GM11168 (cell line): ENCODE data around the gene CFAP161.
"Not testable (repeated sequence)": the region's sequence is repeated elsewhere in the genome, so short reads cannot be mapped to it uniquely, and the experiment has no call there.

ENCODE experiments used
- in situ Hi-C: fragments of 300-500 bp; cut with MboI; formaldehyde crosslinking; loops from one replicate; pipeline ENCODE4 v1.12.0; 2022; ENCODE audit warnings: low sequenced_read_pairs; ENCODE audit not compliant: unreplicated experiment

The CFAP161 gene

GRCh38 chr15:81156324-81156723, 22.3 kb downstream of the CFAP161 start:
- in situ Hi-C loops = no loop called here

GRCh38 chr15:81157195-81157938, 23.3 kb downstream of the CFAP161 start:
- in situ Hi-C loops = no loop called here

GRCh38 chr15:81157939-81158223, 23.8 kb downstream of the CFAP161 start:
- in situ Hi-C loops = no loop called here

GRCh38 chr15:81158561-81158960, 24.5 kb downstream of the CFAP161 start:
- in situ Hi-C loops = not testable (repeated sequence)

- in situ Hi-C loops = no loop called here
Observed at GRCh38 chr15:81160312-81161159, 26.5 kb downstream of the CFAP161 start.

- in situ Hi-C loops = no loop called here
Observed at GRCh38 chr15:81161160-81161673, 27.1 kb downstream of the CFAP161 start.

- in situ Hi-C loops = no loop called here
Observed at GRCh38 chr15:81161851-81162250, 27.8 kb downstream of the CFAP161 start.

GRCh38 chr15:81163961-81164800, 30.1 kb downstream of the CFAP161 start:
- in situ Hi-C loops = no loop called here

- in situ Hi-C loops = no loop called here
Observed at GRCh38 chr15:81165535-81165934, 31.5 kb downstream of the CFAP161 start.

- in situ Hi-C loops = no loop called here
Observed at GRCh38 chr15:81166636-81167305, 32.7 kb downstream of the CFAP161 start.

GRCh38 chr15:81168131-81168526, 34.1 kb downstream of the CFAP161 start:
- in situ Hi-C loops = no loop called here

- in situ Hi-C loops = no loop called here
Observed at GRCh38 chr15:81168644-81169043, 34.6 kb downstream of the CFAP161 start.

- in situ Hi-C loops = no loop called here
Observed at GRCh38 chr15:81170511-81170910, 36.4 kb downstream of the CFAP161 start.

GRCh38 chr15:81171286-81171685, 37.2 kb downstream of the CFAP161 start:
- in situ Hi-C loops = no loop called here

- in situ Hi-C loops = no loop called here
Observed at GRCh38 chr15:81174125-81174791, 40.2 kb downstream of the CFAP161 start.

GRCh38 chr15:81174792-81175327, 40.8 kb downstream of the CFAP161 start:
- in situ Hi-C loops = no loop called here

- in situ Hi-C loops = no loop called here
Observed at GRCh38 chr15:81175496-81175895, 41.4 kb downstream of the CFAP161 start.

GRCh38 chr15:81176291-81176893, 42.3 kb downstream of the CFAP161 start:
- in situ Hi-C loops = no loop called here

- in situ Hi-C loops = no loop called here
Observed at GRCh38 chr15:81178365-81178764, 44.3 kb downstream of the CFAP161 start.
